SH-SY5Y (cell line): ENCODE results near the gene FKBP7.

Experiments used
- GATA2 ChIP-seq: IDR thresholded peaks from 2 replicates; pipeline ENCODE4 v1.6.1; 2011; ENCODE audit warnings: mild to moderate bottlenecking, low read depth, low read length
- GATA3 ChIP-seq: IDR thresholded peaks from 2 replicates; pipeline ENCODE4 v1.6.1; 2011; ENCODE audit warnings: low read depth, mild to moderate bottlenecking, low read length, moderate library complexity

GRCh38 chr2:178419123-178419522 lies 59.3 kb downstream of the FKBP7 start:
- TF ChIP-seq GATA2: no peak
- TF ChIP-seq GATA3: no peak
